ENCODE results near the gene ZHX3.

ZHX3 gene

GRCh38 chr20:41173791-41174341 lies 143.7 kb downstream of the ZHX3 start:
- H2BK15ac ChIP-seq (replicated peaks; ENCODE audit: low read depth): no peak overlapping the region
- no peak overlapping the region for H3K18ac ChIP-seq (ENCODE audit: low read length)
- no peak overlapping the region for H3K4me3 ChIP-seq (ENCODE audit: low read length)
- peaks cover 48% of the 10 kb centered on the region for H3K36me3 ChIP-seq (ENCODE audit: control insufficient read depth, insufficient read depth, low read length)
- no peak overlapping the region for H2BK120ac ChIP-seq (ENCODE audit: low read depth, low read length)
- H4K5ac ChIP-seq (ENCODE audit: low read length): no peak overlapping the region
- no peak overlapping the region for H3K23ac ChIP-seq (ENCODE audit: low read length)
- DNase-seq: no peak
- H3K4me1 ChIP-seq (ENCODE audit: control insufficient read depth, low read depth, low read length): no peaks in the 10 kb centered on the region
- H2AK5ac ChIP-seq (ENCODE audit: low read length): no peak overlapping the region
- H3K56ac ChIP-seq (ENCODE audit: low read length): no peak overlapping the region
- WGBS (ENCODE audit: extremely low coverage, insufficient coverage, low lambda C conversion rate): no CpG with 5 or more reads among the region's 13 CpGs
- H2BK5ac ChIP-seq (ENCODE audit: low read length): no peak overlapping the region
- no peak overlapping the region for H3K4ac ChIP-seq (ENCODE audit: low read depth, low read length)
- H3K9ac ChIP-seq (ENCODE audit: low read length): no peak overlapping the region
- no peak overlapping the region for H3K4me2 ChIP-seq (ENCODE audit: low read length)
- no peak overlapping the region for H4K8ac ChIP-seq (ENCODE audit: low read depth, low read length)
- no peak overlapping the region for H3K27ac ChIP-seq (ENCODE audit: low read depth, low read length)
- H3K79me2 ChIP-seq (ENCODE audit: control insufficient read depth, insufficient read depth, low read length): no peaks in the 10 kb centered on the region
- H3K27me3 ChIP-seq (ENCODE audit: insufficient read depth, low read length, poor library complexity): no peaks in the 10 kb centered on the region
- peaks cover 3% of the 10 kb centered on the region for H3K79me1 ChIP-seq (ENCODE audit: low read length)

- H2BK5ac ChIP-seq (ENCODE audit: low read length): no peak overlapping the region
- H3K18ac ChIP-seq (ENCODE audit: low read length): no peak overlapping the region
- no peak overlapping the region for H3K4me2 ChIP-seq (ENCODE audit: low read length)
- no peak overlapping the region for H4K5ac ChIP-seq (ENCODE audit: low read length)
- H2AK5ac ChIP-seq (ENCODE audit: low read length): no peak overlapping the region
- H3K23ac ChIP-seq (ENCODE audit: low read length): no peak overlapping the region
- H3K4ac ChIP-seq (ENCODE audit: low read depth, low read length): no peak overlapping the region
- H3K79me2 ChIP-seq (ENCODE audit: control insufficient read depth, insufficient read depth, low read length): no peaks in the 10 kb centered on the region
- H3K79me1 ChIP-seq (ENCODE audit: low read length): peaks cover 3% of the 10 kb centered on the region
- no peaks in the 10 kb centered on the region for H3K4me1 ChIP-seq (ENCODE audit: control insufficient read depth, low read depth, low read length)
- H3K56ac ChIP-seq (ENCODE audit: low read length): no peak overlapping the region
- no peak overlapping the region for H3K27ac ChIP-seq (ENCODE audit: low read depth, low read length)
- peak; percentile 73 for DNase-seq
- H3K36me3 ChIP-seq (ENCODE audit: control insufficient read depth, insufficient read depth, low read length): peaks cover 53% of the 10 kb centered on the region
- H3K27me3 ChIP-seq (ENCODE audit: insufficient read depth, low read length, poor library complexity): no peaks in the 10 kb centered on the region
- no peak overlapping the region for H3K4me3 ChIP-seq (ENCODE audit: low read length)
- no peak overlapping the region for H2BK15ac ChIP-seq (replicated peaks; ENCODE audit: low read depth)
- WGBS (ENCODE audit: extremely low coverage, insufficient coverage, low lambda C conversion rate): no CpG with 5 or more reads among the region's 9 CpGs
- no peak overlapping the region for H3K9ac ChIP-seq (ENCODE audit: low read length)
- no peak overlapping the region for H2BK120ac ChIP-seq (ENCODE audit: low read depth, low read length)
- H4K8ac ChIP-seq (ENCODE audit: low read depth, low read length): no peak overlapping the region
Measured at GRCh38 chr20:41173161-41173721, 144.3 kb downstream of the ZHX3 start.

- Histone ChIP-seq H3K4me2 (ENCODE audit: low read length) (no peak overlapping the region), H3K56ac (ENCODE audit: low read length) (no peak overlapping the region), H3K9ac (ENCODE audit: low read length) (no peak overlapping the region), H3K27me3 (ENCODE audit: insufficient read depth, low read length, poor library complexity) (no peaks in the 10 kb centered on the region), H3K4ac (ENCODE audit: low read depth, low read length) (no peak overlapping the region), H2BK15ac (replicated peaks; ENCODE audit: low read depth) (no peak overlapping the region), H3K18ac (ENCODE audit: low read length) (no peak overlapping the region), H3K27ac (ENCODE audit: low read depth, low read length) (no peak overlapping the region), H2BK120ac (ENCODE audit: low read depth, low read length) (no peak overlapping the region), H3K4me3 (ENCODE audit: low read length) (no peak overlapping the region), H2AK5ac (ENCODE audit: low read length) (no peak overlapping the region), H3K4me1 (ENCODE audit: control insufficient read depth, low read depth, low read length) (no peaks in the 10 kb centered on the region), H3K79me2 (ENCODE audit: control insufficient read depth, insufficient read depth, low read length) (no peaks in the 10 kb centered on the region), H4K8ac (ENCODE audit: low read depth, low read length) (no peak overlapping the region), H3K36me3 (ENCODE audit: control insufficient read depth, insufficient read depth, low read length) (peaks cover 53% of the 10 kb centered on the region), H2BK5ac (ENCODE audit: low read length) (no peak overlapping the region), H3K23ac (ENCODE audit: low read length) (no peak overlapping the region), H4K5ac (ENCODE audit: low read length) (no peak overlapping the region), H3K79me1 (ENCODE audit: low read length) (peaks cover 3% of the 10 kb centered on the region)
- no peak for DNase-seq
- WGBS (ENCODE audit: extremely low coverage, insufficient coverage, low lambda C conversion rate): no CpG with 5 or more reads among the region's 18 CpGs
Measured at GRCh38 chr20:41172296-41173140, 145.0 kb downstream of the ZHX3 start.

- Histone ChIP-seq H3K23ac (ENCODE audit: low read length) (no peak overlapping the region), H3K4me2 (ENCODE audit: low read length) (no peak overlapping the region), H3K4me1 (ENCODE audit: control insufficient read depth, low read depth, low read length) (no peaks in the 10 kb centered on the region), H3K79me1 (ENCODE audit: low read length) (peaks cover 3% of the 10 kb centered on the region), H3K4ac (ENCODE audit: low read depth, low read length) (no peak overlapping the region), H2AK5ac (ENCODE audit: low read length) (no peak overlapping the region), H3K4me3 (ENCODE audit: low read length) (no peak overlapping the region), H2BK120ac (ENCODE audit: low read depth, low read length) (no peak overlapping the region), H4K5ac (ENCODE audit: low read length) (no peak overlapping the region), H2BK5ac (ENCODE audit: low read length) (no peak overlapping the region), H3K27ac (ENCODE audit: low read depth, low read length) (no peak overlapping the region), H3K36me3 (ENCODE audit: control insufficient read depth, insufficient read depth, low read length) (peaks cover 52% of the 10 kb centered on the region), H2BK15ac (replicated peaks; ENCODE audit: low read depth) (no peak overlapping the region), H3K9ac (ENCODE audit: low read length) (no peak overlapping the region), H4K8ac (ENCODE audit: low read depth, low read length) (no peak overlapping the region), H3K27me3 (ENCODE audit: insufficient read depth, low read length, poor library complexity) (no peaks in the 10 kb centered on the region), H3K56ac (ENCODE audit: low read length) (no peak overlapping the region), H3K79me2 (ENCODE audit: control insufficient read depth, insufficient read depth, low read length) (no peaks in the 10 kb centered on the region), H3K18ac (ENCODE audit: low read length) (no peak overlapping the region)
- DNase-seq: no peak
- WGBS (ENCODE audit: extremely low coverage, insufficient coverage, low lambda C conversion rate): no CpG with 5 or more reads among the region's 3 CpGs
Measured at GRCh38 chr20:41171736-41172295, 145.7 kb downstream of the ZHX3 start.

GRCh38 chr20:41170386-41171105 lies 147.0 kb downstream of the ZHX3 start:
- H3K79me1 ChIP-seq (ENCODE audit: low read length): peaks cover 3% of the 10 kb centered on the region
- WGBS (ENCODE audit: extremely low coverage, insufficient coverage, low lambda C conversion rate): 100% methylated on average over 1 of the region's 6 CpGs
- no peak overlapping the region for H4K8ac ChIP-seq (ENCODE audit: low read depth, low read length)
- no peak overlapping the region for H4K5ac ChIP-seq (ENCODE audit: low read length)
- H3K56ac ChIP-seq (ENCODE audit: low read length): no peak overlapping the region
- H3K4me1 ChIP-seq (ENCODE audit: control insufficient read depth, low read depth, low read length): no peaks in the 10 kb centered on the region
- H2BK5ac ChIP-seq (ENCODE audit: low read length): no peak overlapping the region
- H3K27me3 ChIP-seq (ENCODE audit: insufficient read depth, low read length, poor library complexity): no peaks in the 10 kb centered on the region
- no peak for DNase-seq
- no peak overlapping the region for H2AK5ac ChIP-seq (ENCODE audit: low read length)
- no peak overlapping the region for H3K4me3 ChIP-seq (ENCODE audit: low read length)
- no peak overlapping the region for H3K27ac ChIP-seq (ENCODE audit: low read depth, low read length)
- H3K23ac ChIP-seq (ENCODE audit: low read length): no peak overlapping the region
- H3K18ac ChIP-seq (ENCODE audit: low read length): no peak overlapping the region
- H3K36me3 ChIP-seq (ENCODE audit: control insufficient read depth, insufficient read depth, low read length): peaks cover 57% of the 10 kb centered on the region
- no peak overlapping the region for H3K4ac ChIP-seq (ENCODE audit: low read depth, low read length)
- H3K79me2 ChIP-seq (ENCODE audit: control insufficient read depth, insufficient read depth, low read length): no peaks in the 10 kb centered on the region
- no peak overlapping the region for H2BK120ac ChIP-seq (ENCODE audit: low read depth, low read length)
- H3K9ac ChIP-seq (ENCODE audit: low read length): no peak overlapping the region
- H3K4me2 ChIP-seq (ENCODE audit: low read length): no peak overlapping the region
- H2BK15ac ChIP-seq (replicated peaks; ENCODE audit: low read depth): no peak overlapping the region
